H9 (cell line): ENCODE results near the gene NEIL1. TPM values are rescaled to one million over a fixed set of nuclear protein-coding genes. Genes with fewer than 3 reads are reported as not detected.
A peak's percentile ranks its signal among the peaks of the same experiment; 100 is the strongest.
"Not testable (repeated sequence)": the region's sequence is repeated elsewhere in the genome, so short reads cannot be mapped to it uniquely, and the experiment has no call there.

ENCODE experiments used
- DNase-seq: peaks from one replicate; pipeline ENCODE4 v3.0.0-alpha.2; 2017
- H2AFZ ChIP-seq: one replicate; pipeline ENCODE4 v1.6.1; 2013; ENCODE audit warnings: mild to moderate bottlenecking, low read length, control low read depth, moderate library complexity
- H2AK5ac ChIP-seq: 2 replicates; pipeline ENCODE4 v1.6.1; 2013; ENCODE audit warnings: low read length, control low read depth, mixed read lengths; ENCODE audit not compliant: insufficient read length
- H2BK120ac ChIP-seq: one replicate; pipeline ENCODE4 v1.6.1; 2013; ENCODE audit warnings: low read depth, mild to moderate bottlenecking, low read length, control low read depth, inconsistent platforms; ENCODE audit not compliant: poor library complexity, severe bottlenecking
- H2BK12ac ChIP-seq: 2 replicates; pipeline ENCODE4 v1.6.1; 2013; ENCODE audit warnings: low read length, control low read depth, mixed read lengths, low read depth; ENCODE audit not compliant: insufficient read length
- H2BK15ac ChIP-seq: 2 replicates; pipeline ENCODE4 v1.6.1; 2013; ENCODE audit warnings: low read depth, low read length, control low read depth
- H2BK20ac ChIP-seq: one replicate; pipeline ENCODE4 v1.6.1; 2013; ENCODE audit warnings: low read depth, mild to moderate bottlenecking, low read length, control low read depth, inconsistent platforms; ENCODE audit not compliant: poor library complexity, severe bottlenecking
- H2BK5ac ChIP-seq: 2 replicates; pipeline ENCODE4 v1.6.1; 2013; ENCODE audit warnings: low read length, control low read depth, mixed read lengths; ENCODE audit not compliant: insufficient read length
- H3K14ac ChIP-seq: 2 replicates; pipeline ENCODE4 v1.6.1; 2013; ENCODE audit warnings: low read length, control low read depth; ENCODE audit not compliant: insufficient read depth
- H3K18ac ChIP-seq: 2 replicates; pipeline ENCODE4 v1.6.1; 2013; ENCODE audit warnings: low read depth, mild to moderate bottlenecking, mixed read lengths, low read length, control low read depth; ENCODE audit not compliant: insufficient read length
- H3K23ac ChIP-seq: 2 replicates; pipeline ENCODE4 v1.6.1; 2013; ENCODE audit warnings: low read length, control low read depth, mixed read lengths, low read depth; ENCODE audit not compliant: insufficient read length
- H3K23me2 ChIP-seq: 2 replicates; pipeline ENCODE4 v1.6.1; 2013; ENCODE audit warnings: low read depth, mild to moderate bottlenecking, mixed read lengths, low read length, control low read depth; ENCODE audit not compliant: insufficient read length, poor library complexity, severe bottlenecking
- H3K27ac ChIP-seq: 2 replicates; pipeline ENCODE4 v1.5.1; 2013; ENCODE audit warnings: low read length, control low read depth, mixed read lengths, low read depth; ENCODE audit not compliant: insufficient read length
- H3K27me3 ChIP-seq: 2 replicates; pipeline ENCODE4 v1.6.1; 2013; ENCODE audit warnings: low read length, control low read depth, inconsistent platforms; ENCODE audit not compliant: insufficient read depth
- H3K4ac ChIP-seq: 2 replicates; pipeline ENCODE4 v1.6.1; 2013; ENCODE audit warnings: low read depth, mild to moderate bottlenecking, control low read depth, inconsistent platforms, low read length, moderate library complexity
- H3K4me1 ChIP-seq: 2 replicates; pipeline ENCODE4 v1.6.1; 2013; ENCODE audit warnings: low read length, control low read depth, inconsistent platforms; ENCODE audit not compliant: insufficient read depth
- H3K4me2 ChIP-seq: 2 replicates; pipeline ENCODE4 v1.6.1; 2013; ENCODE audit warnings: low read length, control low read depth, mixed read lengths; ENCODE audit not compliant: insufficient read length, insufficient read depth
- H3K56ac ChIP-seq: 2 replicates; pipeline ENCODE4 v1.6.1; 2013; ENCODE audit warnings: low read depth, mild to moderate bottlenecking, mixed read lengths, low read length, control low read depth; ENCODE audit not compliant: insufficient read length
- H3K79me1 ChIP-seq: 2 replicates; pipeline ENCODE4 v1.6.1; 2013; ENCODE audit warnings: low read depth, mild to moderate bottlenecking, moderate library complexity, low read length, control low read depth, inconsistent platforms; ENCODE audit not compliant: insufficient read depth, poor library complexity, severe bottlenecking
- H3K79me2 ChIP-seq: 2 replicates; pipeline ENCODE4 v1.6.1; 2013; ENCODE audit warnings: low read length, control low read depth, inconsistent platforms; ENCODE audit not compliant: insufficient read depth
- H3K9ac ChIP-seq: 2 replicates; pipeline ENCODE4 v1.6.1; 2013; ENCODE audit warnings: low read length, control low read depth, mixed read lengths; ENCODE audit not compliant: insufficient read length; ENCODE audit errors: extremely low read depth
- H3K9me3 ChIP-seq: one replicate; pipeline ENCODE4 v1.6.1; 2013; ENCODE audit warnings: low read depth, low read length, inconsistent platforms; ENCODE audit not compliant: control insufficient read depth
- H3T11ph ChIP-seq: one replicate; pipeline ENCODE4 v1.6.1; 2013; ENCODE audit warnings: mild to moderate bottlenecking, low read length, control low read depth, inconsistent platforms
- H4K20me1 ChIP-seq: one replicate; pipeline ENCODE4 v1.6.1; 2013; ENCODE audit not compliant: control insufficient read depth, insufficient read length, insufficient read depth
- H4K5ac ChIP-seq: 2 replicates; pipeline ENCODE4 v1.6.1; 2013; ENCODE audit warnings: low read depth, mild to moderate bottlenecking, mixed read lengths, low read length, control low read depth; ENCODE audit not compliant: insufficient read length
- H4K8ac ChIP-seq: replicated peaks from 2 replicates; pipeline ENCODE4 v1.6.1; 2013; ENCODE audit warnings: low read length, control low read depth, mixed read lengths, low read depth; ENCODE audit not compliant: insufficient read length
- H4K91ac ChIP-seq: 2 replicates; pipeline ENCODE4 v1.6.1; 2013; ENCODE audit warnings: low read depth, mild to moderate bottlenecking, moderate library complexity, mixed read lengths, low read length, control low read depth; ENCODE audit not compliant: insufficient read length
- H3K27ac Mint-ChIP-seq, 3 experiments: 2 replicates in 2 of 3; 3 replicates in 1 of 3; pipeline ENCODE4 v1.8.0; 2020 to 2021; ENCODE audit warnings: mixed read lengths in 3 of 3, mild to moderate bottlenecking in 1 of 3, moderate library complexity in 1 of 3
- H3K27me3 Mint-ChIP-seq: 2 replicates; pipeline ENCODE4 v1.8.0; 2021; ENCODE audit warnings: low read depth, mild to moderate bottlenecking, moderate library complexity, mixed read lengths
- H3K36me3 Mint-ChIP-seq, 3 experiments: 2 replicates in 2 of 3; 3 replicates in 1 of 3; pipeline ENCODE4 v1.8.0; 2020 to 2021; ENCODE audit warnings: low read depth in 3 of 3, mixed read lengths in 3 of 3; ENCODE audit not compliant: insufficient read depth in 1 of 3
- H3K4me1 Mint-ChIP-seq, 2 experiments: 2 replicates each; pipeline ENCODE4 v1.8.0; 2020; ENCODE audit warnings: mixed read lengths in 2 of 2
- H3K4me3 Mint-ChIP-seq, 2 experiments: 2 replicates in 1 of 2; 3 replicates in 1 of 2; pipeline ENCODE4 v1.8.0; 2020 to 2021; ENCODE audit warnings: mild to moderate bottlenecking in 2 of 2, mixed read lengths in 2 of 2, moderate library complexity in 1 of 2
- H3K9me3 Mint-ChIP-seq, 2 experiments: 2 replicates in 1 of 2; 3 replicates in 1 of 2; pipeline ENCODE4 v1.8.0; 2020; ENCODE audit warnings: mild to moderate bottlenecking in 2 of 2, mixed read lengths in 2 of 2, moderate library complexity in 1 of 2
- WGBS: extraction: QIAGEN DNeasy Blood & Tissue Kit; methylation state at CpG from one replicate; pipeline ENCODE4 v1.1.7; 2013; ENCODE audit warnings: missing lambda C conversion rate, low lambda C conversion rate, mixed read lengths; ENCODE audit not compliant: insufficient read length; ENCODE audit errors: extremely low coverage; 5-methylcytosine and 5-hydroxymethylcytosine counted together
- total RNA-seq: library from RNA; stranded (reverse); gene quantifications from 2 replicates; pipeline ENCODE4 v1.2.1, GENCODE V29; 2021
- TF ChIP-seq, protein P1 (sequence below): fragments of 200-600 bp; sonication (generic); conservative IDR thresholded peaks from 3 replicates; pipeline ENCODE4 v1.8.0; 2021; ENCODE audit warnings: antibody characterized with exemption, mild to moderate bottlenecking

The NEIL1 gene
- total RNA-seq, 1 experiment from 2014 or later, result 16.5 TPM

DNA sequence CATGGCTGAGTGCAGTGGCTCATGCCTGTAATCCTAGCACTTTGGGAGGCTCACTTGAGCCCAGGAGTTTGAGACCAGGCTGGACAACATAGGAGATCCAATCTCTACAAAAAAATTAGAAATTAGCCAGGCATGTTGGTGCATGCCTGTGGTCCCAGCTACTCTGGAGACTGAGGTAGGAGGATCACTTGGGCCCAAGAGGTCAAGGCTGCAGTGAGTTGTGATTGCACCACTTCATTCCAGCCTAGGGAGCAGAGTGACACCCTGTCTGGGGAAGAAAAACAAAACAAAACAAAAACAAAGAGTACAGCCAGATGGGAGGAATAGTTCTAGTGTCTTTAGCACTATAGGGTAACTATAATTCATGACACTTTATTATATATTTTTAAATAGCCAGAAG is 37.1 kb upstream of the NEIL1 start:
- DNase-seq, result no peak
- no peaks in the 10 kb centered on the region for H3K23me2 ChIP-seq
- H3K36me3 Mint-ChIP-seq, result no peaks in the 10 kb centered on the region

DNA sequence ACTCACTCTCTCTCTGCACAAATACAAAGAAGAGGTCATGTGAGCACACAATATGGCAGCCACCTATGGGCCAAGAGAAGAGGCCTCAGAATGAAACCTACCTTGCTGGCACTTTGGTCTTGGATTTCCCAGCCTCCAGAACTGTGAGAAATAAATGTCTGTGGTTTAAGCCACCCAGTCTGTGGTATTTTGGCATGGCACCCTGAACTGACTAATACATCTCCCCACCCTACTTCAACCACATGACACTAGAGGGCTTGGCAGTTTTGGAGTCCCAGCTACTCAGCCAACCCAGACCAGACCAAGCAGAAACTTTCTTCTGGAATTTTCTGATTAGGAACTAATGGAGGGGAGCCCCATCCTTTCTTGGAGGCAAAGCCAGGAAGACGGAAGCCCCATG is 34.3 kb upstream of the NEIL1 start:
- H3K27me3 Mint-ChIP-seq, result peaks cover 25% of the 10 kb centered on the region
- not testable (repeated sequence) for H3K4me1 Mint-ChIP-seq

More for the DNA sequence above, 37.1 kb upstream of the NEIL1 start:
- Histone ChIP-seq H3K79me2 (no peaks in the 10 kb centered on the region), H3K4me2 (no peak overlapping the region), H4K5ac (no peak overlapping the region), H3K18ac (no peak overlapping the region), H4K8ac (no peak overlapping the region), H3K9ac (no peak overlapping the region), H3K9me3 (no peaks in the 10 kb centered on the region), H3K4ac (no peak overlapping the region), H4K20me1 (no peaks in the 10 kb centered on the region), H2BK15ac (no peak overlapping the region), H3K4me1 (no peaks in the 10 kb centered on the region), H2BK20ac (no peak overlapping the region), H2BK5ac (no peak overlapping the region), H3T11ph (no peak overlapping the region), H3K27me3 (no peaks in the 10 kb centered on the region; the same call in 1 of the 2 replicates), H2BK120ac (no peak overlapping the region), H3K56ac (no peak overlapping the region), H3K14ac (no peak overlapping the region), H2AFZ (no peak overlapping the region), H3K79me1 (no peaks in the 10 kb centered on the region), H3K27ac (no peak overlapping the region), H3K23ac (no peak overlapping the region), H2BK12ac (no peak overlapping the region), H4K91ac (no peak overlapping the region), H2AK5ac (no peak overlapping the region)
- peaks cover 20% of the 10 kb centered on the region for H3K27me3 Mint-ChIP-seq
- H3K4me1 Mint-ChIP-seq, result peaks cover 0 to 2% of the 10 kb centered on the region in 2 experiments; a peak in 1 of 4 replicates
- no peaks in the 10 kb centered on the region for H3K9me3 Mint-ChIP-seq
- no peak overlapping the region for H3K4me3 Mint-ChIP-seq
- TF ChIP-seq, protein P1, sequence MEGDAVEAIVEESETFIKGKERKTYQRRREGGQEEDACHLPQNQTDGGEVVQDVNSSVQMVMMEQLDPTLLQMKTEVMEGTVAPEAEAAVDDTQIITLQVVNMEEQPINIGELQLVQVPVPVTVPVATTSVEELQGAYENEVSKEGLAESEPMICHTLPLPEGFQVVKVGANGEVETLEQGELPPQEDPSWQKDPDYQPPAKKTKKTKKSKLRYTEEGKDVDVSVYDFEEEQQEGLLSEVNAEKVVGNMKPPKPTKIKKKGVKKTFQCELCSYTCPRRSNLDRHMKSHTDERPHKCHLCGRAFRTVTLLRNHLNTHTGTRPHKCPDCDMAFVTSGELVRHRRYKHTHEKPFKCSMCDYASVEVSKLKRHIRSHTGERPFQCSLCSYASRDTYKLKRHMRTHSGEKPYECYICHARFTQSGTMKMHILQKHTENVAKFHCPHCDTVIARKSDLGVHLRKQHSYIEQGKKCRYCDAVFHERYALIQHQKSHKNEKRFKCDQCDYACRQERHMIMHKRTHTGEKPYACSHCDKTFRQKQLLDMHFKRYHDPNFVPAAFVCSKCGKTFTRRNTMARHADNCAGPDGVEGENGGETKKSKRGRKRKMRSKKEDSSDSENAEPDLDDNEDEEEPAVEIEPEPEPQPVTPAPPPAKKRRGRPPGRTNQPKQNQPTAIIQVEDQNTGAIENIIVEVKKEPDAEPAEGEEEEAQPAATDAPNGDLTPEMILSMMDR, result no peak
- H3K27ac Mint-ChIP-seq, result peak overlapping the region in 1 of 3 experiments; percentile 78; a peak in 1 of 7 replicates

More for the DNA sequence above, 34.3 kb upstream of the NEIL1 start:
- not testable (repeated sequence) for H2BK120ac ChIP-seq, H3K18ac ChIP-seq, H3K4me1 ChIP-seq, H3K14ac ChIP-seq, H4K8ac ChIP-seq, H3K27ac ChIP-seq, H3K4me2 ChIP-seq, H2BK5ac ChIP-seq, H3K79me1 ChIP-seq, H3T11ph ChIP-seq, H4K5ac ChIP-seq, H2AK5ac ChIP-seq, DNase-seq, H4K91ac ChIP-seq, H3K56ac ChIP-seq, H3K23me2 ChIP-seq, H3K27ac Mint-ChIP-seq, H3K9me3 Mint-ChIP-seq, H2BK20ac ChIP-seq, H4K20me1 ChIP-seq, H3K4ac ChIP-seq, H3K4me3 Mint-ChIP-seq, H2BK12ac ChIP-seq, H2AFZ ChIP-seq, H2BK15ac ChIP-seq, H3K36me3 Mint-ChIP-seq, H3K9me3 ChIP-seq, H3K27me3 ChIP-seq, H3K79me2 ChIP-seq, H3K9ac ChIP-seq, H3K23ac ChIP-seq
- WGBS, result no CpG with 5 or more reads among the region's 1 CpG
